Fibroblast of lung (primary cell): Measurements from ENCODE around the gene SEZ6L.

Experiments used
- CTCF ChIP-seq, 2 donors: IDR thresholded peaks in 1 of 2; conservative IDR thresholded peaks in 1 of 2; 1 replicate in 1 of 2; 2 replicates in 1 of 2; pipeline ENCODE4 v1.5.1; 2011 to 2012; ENCODE audit warnings: low read length in 2 of 2, control low read depth in 1 of 2, inconsistent platforms in 1 of 2, low read depth in 1 of 2, mild to moderate bottlenecking in 1 of 2
- EZH2 ChIP-seq: IDR thresholded peaks from 2 replicates; pipeline ENCODE4 v1.5.1; 2012; ENCODE audit warnings: low read length, control low read depth, mild to moderate bottlenecking; ENCODE audit errors: missing control alignments

- no peak for TF ChIP-seq EZH2
- TF ChIP-seq CTCF (conservative IDR thresholded peaks at IDR 0.05 in 1 of 2, IDR thresholded peaks at IDR 0.05 in 1 of 2; ENCODE audit: low read depth in 1 of 2, low read length in 2 of 2): no peak
Observed at GRCh38 chr22:26374391-26375026, 205.2 kb downstream of the SEZ6L start.
